Common myeloid progenitor, CD34-positive (primary cell): Measurements from ENCODE around the gene PYCARD.
A peak's percentile ranks its signal among the peaks of the same experiment; 100 is the strongest.

Experiments used
- CTCF ChIA-PET: fragments of 350-600 bp; sonication (Branson Sonifier 250); formaldehyde crosslinking; loops from one replicate; lab custom pipeline; 2021; ENCODE audit warnings: antibody characterized with exemption; lab: Charles Lee
- POLR2A ChIA-PET: fragments of 350-600 bp; sonication (Branson Sonifier 250); formaldehyde crosslinking; loops from one replicate; lab custom pipeline; 2021; ENCODE audit warnings: antibody characterized with exemption; lab: Charles Lee
- DNase-seq, 3 donors: peaks; one replicate each; pipeline versions ENCODE4 v3.0.0 to v3.0.0-alpha.2; 2013
- H3K27ac ChIP-seq, 2 experiments: 1 replicate in 1 of 2; 2 replicates in 1 of 2; pipeline ENCODE4 v1.7.0; 2013; ENCODE audit warnings: inconsistent platforms in 2 of 2, low read length in 2 of 2, mild to moderate bottlenecking in 2 of 2, low read depth in 1 of 2, moderate library complexity in 1 of 2; ENCODE audit not compliant: severe bottlenecking in 2 of 2, insufficient read depth in 1 of 2, poor library complexity in 1 of 2
- H3K27me3 ChIP-seq, 5 experiments: replicated peaks in 2 of 5; 1 replicate in 3 of 5; 2 replicates in 2 of 5; pipeline versions ENCODE4 v1.6.1 to v1.7.0; 2013; ENCODE audit warnings: low read length in 4 of 5, mild to moderate bottlenecking in 2 of 5, moderate library complexity in 2 of 5, inconsistent platforms in 1 of 5; ENCODE audit not compliant: insufficient read depth in 5 of 5, control insufficient read depth in 4 of 5
- H3K36me3 ChIP-seq, 4 experiments: 1 replicate in 2 of 4; 2 replicates in 2 of 4; pipeline versions ENCODE4 v1.6.1 to v1.7.0; 2013; ENCODE audit warnings: low read length in 3 of 4, control low read depth in 1 of 4, mild to moderate bottlenecking in 1 of 4; ENCODE audit not compliant: control insufficient read depth in 4 of 4, insufficient read depth in 4 of 4
- H3K4me1 ChIP-seq, 4 experiments: 1 replicate in 3 of 4; 2 replicates in 1 of 4; pipeline versions ENCODE4 v1.6.1 to v1.7.1; 2013; ENCODE audit warnings: low read length in 3 of 4, mild to moderate bottlenecking in 3 of 4, control low read depth in 1 of 4, inconsistent platforms in 1 of 4, moderate library complexity in 1 of 4; ENCODE audit not compliant: control insufficient read depth in 4 of 4, insufficient read depth in 4 of 4; ENCODE audit errors: control extremely low read depth in 1 of 4
- H3K4me3 ChIP-seq, 7 experiments: 1 replicate in 4 of 7; 2 replicates in 3 of 7; pipeline versions ENCODE4 v1.5.1 to v1.7.0; 2013; ENCODE audit warnings: mild to moderate bottlenecking in 7 of 7, low read length in 6 of 7, moderate library complexity in 6 of 7, inconsistent platforms in 2 of 7, low read depth in 2 of 7, control low read depth in 1 of 7; ENCODE audit not compliant: insufficient read depth in 4 of 7, control insufficient read depth in 1 of 7; ENCODE audit errors: extremely low read depth in 1 of 7
- H3K9me3 ChIP-seq, 5 experiments: 1 replicate in 4 of 5; 2 replicates in 1 of 5; pipeline versions ENCODE4 v1.6.1 to v1.7.1; 2013; ENCODE audit warnings: low read length in 4 of 5, mild to moderate bottlenecking in 2 of 5, inconsistent platforms in 1 of 5, low read depth in 1 of 5, moderate library complexity in 1 of 5; ENCODE audit not compliant: control insufficient read depth in 4 of 5, insufficient read depth in 2 of 5; ENCODE audit errors: control extremely low read depth in 1 of 5
- WGBS: methylation state at CpG from one replicate; pipeline ENCODE4 v1.1.5; 2013; ENCODE audit not compliant: insufficient coverage; 5-methylcytosine and 5-hydroxymethylcytosine counted together

The PYCARD gene

DNA sequence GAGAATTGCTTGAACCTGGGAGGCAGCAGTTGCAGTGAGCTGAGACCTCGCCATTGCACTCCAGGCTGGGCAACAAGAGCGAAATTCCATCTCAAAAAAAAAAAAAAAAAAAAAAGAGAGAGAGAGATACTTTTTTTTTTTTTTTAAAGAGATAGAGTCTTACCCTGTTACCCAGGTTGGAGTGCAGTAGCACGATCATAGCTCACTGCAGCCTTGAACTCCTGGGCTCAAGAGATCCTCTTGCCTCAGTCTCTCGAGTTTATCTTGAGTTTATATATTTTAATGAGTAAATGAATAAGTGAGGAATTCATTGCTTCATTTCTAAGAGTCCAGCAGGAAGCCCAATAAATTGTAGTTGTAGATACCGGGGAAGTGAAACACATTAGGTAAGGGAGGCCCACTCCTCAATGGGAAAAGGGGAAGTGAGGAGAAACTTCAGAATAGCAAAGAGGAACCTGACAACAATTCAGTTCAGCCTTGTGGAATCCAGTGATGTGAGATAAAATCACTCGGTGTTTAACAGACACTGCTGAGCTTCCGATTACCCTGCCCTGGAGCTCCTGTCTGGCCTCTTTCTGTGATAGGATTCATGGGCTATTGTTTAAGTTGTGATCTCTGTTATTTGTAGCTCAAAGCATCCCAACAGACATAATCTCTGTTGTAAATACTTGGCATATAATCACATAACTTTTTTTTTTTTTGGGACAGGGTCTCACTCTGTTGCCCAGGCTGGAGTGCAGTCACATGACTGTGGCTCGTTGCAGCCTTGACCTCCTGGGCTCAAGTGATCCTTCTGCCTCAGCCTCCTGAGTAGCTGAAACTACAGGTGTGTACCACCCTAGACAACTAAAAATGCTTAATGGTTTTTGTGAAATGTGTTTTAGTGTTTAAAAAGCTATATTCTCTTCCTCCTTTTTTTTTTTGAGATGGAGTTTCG lies 41.4 kb upstream of the PYCARD start:
- Histone ChIP-seq H3K27ac (peak overlapping the region in 1 of 2 experiments; percentile 26), H3K36me3 (no peaks in the 10 kb centered on the region), H3K27me3 (no peaks in the 10 kb centered on the region), H3K4me3 (peak overlapping the region in 1 of 7 experiments; percentile 13), H3K9me3 (no peaks in the 10 kb centered on the region), H3K4me1 (peaks cover 5 to 17% (median 9%) of the 10 kb centered on the region in 4 experiments)
- ChIA-PET CTCF (interaction anchor here (0.6 to 1.7 kb wide), 13 partner anchors 9 to 239 kb away, joined by 3 to 9 read pairs (median 4); partner anchors contain the start of gene ITGAM), POLR2A (interaction anchor here (0.6 to 1.0 kb wide), 2 partner anchors 15 to 20 kb away, joined by 3 to 6 read pairs; no protein-coding TSS in a partner anchor)
- WGBS: 40% methylated on average over 2 of the region's 9 CpGs
- peak; percentile 75 to 90 (median 86) for DNase-seq

DNA sequence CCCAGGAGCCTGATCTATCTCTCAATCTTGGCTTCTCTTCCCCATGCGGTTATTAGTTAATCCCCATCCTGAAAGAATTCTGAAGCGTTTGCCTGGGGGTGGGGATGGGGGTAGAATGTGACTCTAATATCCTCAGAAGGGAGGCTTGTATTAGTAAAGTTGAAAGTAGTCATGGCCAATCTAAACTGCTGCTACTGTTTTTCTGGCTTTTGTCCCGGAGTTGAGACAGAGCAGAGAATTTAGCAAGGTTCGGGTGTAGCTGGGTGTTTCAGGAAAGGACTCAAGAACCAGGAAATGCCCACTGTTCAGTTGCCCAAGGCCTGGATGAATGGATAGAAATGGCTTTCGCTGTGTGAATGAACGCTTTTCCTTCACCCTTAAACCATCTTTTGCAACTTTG lies 39.6 kb upstream of the PYCARD start:
- CTCF ChIA-PET: no interaction called here
- Histone ChIP-seq H3K27ac (no peak overlapping the region), H3K36me3 (no peaks in the 10 kb centered on the region), H3K4me1 (peaks cover 5 to 17% (median 9%) of the 10 kb centered on the region in 4 experiments), H3K27me3 (no peaks in the 10 kb centered on the region), H3K9me3 (no peaks in the 10 kb centered on the region), H3K4me3 (no peak overlapping the region)
- DNase-seq: no peak
- POLR2A ChIA-PET: no interaction called here
- WGBS: 78% methylated on average over 6 of the region's 6 CpGs

DNA sequence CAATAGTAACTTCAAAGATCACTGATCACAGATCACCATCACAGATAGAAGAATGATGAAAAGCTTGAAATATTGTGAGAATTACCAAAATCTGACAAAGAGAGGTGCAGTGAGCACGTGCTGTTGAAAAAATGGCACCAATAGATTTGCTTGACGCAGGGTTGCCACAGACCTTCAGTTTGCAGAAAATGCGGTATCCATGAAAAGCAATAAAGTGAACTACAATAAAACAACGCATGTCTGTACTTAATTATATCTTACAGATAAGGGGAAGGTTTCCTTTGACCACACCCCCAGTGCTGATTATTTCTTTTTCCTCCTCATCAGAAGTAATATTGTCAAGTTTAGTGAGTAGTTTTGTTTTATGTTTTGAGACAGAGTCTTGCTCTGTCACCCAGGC lies 35.5 kb upstream of the PYCARD start:
- 100% methylated on average over 2 of the region's 4 CpGs for WGBS
- no peak overlapping the region for H3K4me3 ChIP-seq
- peaks cover 0 to 6% (median 0%) of the 10 kb centered on the region in 4 experiments for H3K4me1 ChIP-seq
- H3K27me3 ChIP-seq: no peaks in the 10 kb centered on the region
- no peaks in the 10 kb centered on the region for H3K36me3 ChIP-seq
- no peak overlapping the region for H3K27ac ChIP-seq
- DNase-seq: no peak
- CTCF ChIA-PET: no interaction called here
- POLR2A ChIA-PET: no interaction called here
- peaks cover 0 to 9% (median 7%) of the 10 kb centered on the region in 5 experiments for H3K9me3 ChIP-seq

DNA sequence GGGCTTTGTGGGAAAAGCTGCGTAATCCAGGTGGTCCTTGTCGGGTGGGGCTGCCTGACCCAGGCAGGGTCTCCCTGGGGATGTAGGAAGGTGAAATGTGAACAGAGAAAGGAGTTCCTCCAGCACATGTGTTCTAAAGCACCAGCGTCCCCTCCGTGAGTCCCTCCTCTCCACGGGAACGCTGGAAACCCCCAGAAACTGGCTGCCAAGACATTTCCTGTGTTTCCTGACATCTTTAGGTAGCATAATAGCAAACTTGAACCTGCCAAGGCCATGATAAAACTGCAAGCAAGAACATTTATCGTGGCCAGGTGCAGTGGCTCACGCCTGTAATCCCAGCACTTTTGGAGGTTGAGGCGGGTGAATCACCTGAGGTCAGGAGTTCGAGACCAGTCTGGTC lies 26.9 kb upstream of the PYCARD start:
- Histone ChIP-seq H3K4me3 (no peak overlapping the region), H3K4me1 (peaks cover 0 to 6% (median 5%) of the 10 kb centered on the region in 4 experiments), H3K27me3 (no peaks in the 10 kb centered on the region), H3K27ac (peak overlapping the region in 1 of 2 experiments; percentile 58), H3K9me3 (peaks cover 0 to 3% (median 1%) of the 10 kb centered on the region in 5 experiments), H3K36me3 (no peaks in the 10 kb centered on the region)
- POLR2A ChIA-PET: no interaction called here
- CTCF ChIA-PET: interaction anchor here (1.3 to 1.5 kb wide), 2 partner anchors 13 to 27 kb away, joined by 5 to 6 read pairs; partner anchors contain the start of genes PYCARD and PYDC1
- 43% methylated on average over 9 of the region's 10 CpGs for WGBS
- DNase-seq: peak in 2 of 3 donors; percentile 68 to 71

DNA sequence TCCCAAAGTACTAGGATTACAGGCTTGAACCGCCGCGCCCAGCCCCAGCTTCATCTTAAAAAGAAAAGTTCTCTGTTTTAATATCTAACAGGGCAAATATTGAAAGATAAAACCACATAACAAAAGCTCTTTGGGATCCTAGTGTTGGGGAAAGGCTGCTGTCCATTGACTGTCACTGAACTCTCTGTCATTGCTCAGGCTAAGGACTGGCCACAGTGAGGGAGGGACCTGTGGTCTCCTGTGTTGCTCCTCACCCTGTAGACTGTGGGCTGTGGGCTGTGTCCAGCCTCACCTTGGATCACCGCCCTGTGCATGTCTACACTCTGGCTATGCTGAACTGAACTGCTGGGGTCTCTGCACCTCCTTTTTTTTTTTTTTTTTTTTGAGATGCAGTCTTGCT lies 25.6 kb upstream of the PYCARD start:
- Histone ChIP-seq H3K36me3 (no peaks in the 10 kb centered on the region), H3K27ac (no peak overlapping the region), H3K27me3 (no peaks in the 10 kb centered on the region), H3K4me3 (no peak overlapping the region), H3K9me3 (no peaks in the 10 kb centered on the region), H3K4me1 (peaks cover 0 to 6% (median 5%) of the 10 kb centered on the region in 4 experiments)
- 100% methylated on average over 3 of the region's 4 CpGs for WGBS
- DNase-seq: no peak
- ChIA-PET POLR2A (no interaction called here), CTCF (interaction anchor here (1.4 to 2.2 kb wide), 3 partner anchors 8 to 31 kb away, joined by 3 to 12 read pairs (median 4); partner anchors contain the start of gene PYDC1)

DNA sequence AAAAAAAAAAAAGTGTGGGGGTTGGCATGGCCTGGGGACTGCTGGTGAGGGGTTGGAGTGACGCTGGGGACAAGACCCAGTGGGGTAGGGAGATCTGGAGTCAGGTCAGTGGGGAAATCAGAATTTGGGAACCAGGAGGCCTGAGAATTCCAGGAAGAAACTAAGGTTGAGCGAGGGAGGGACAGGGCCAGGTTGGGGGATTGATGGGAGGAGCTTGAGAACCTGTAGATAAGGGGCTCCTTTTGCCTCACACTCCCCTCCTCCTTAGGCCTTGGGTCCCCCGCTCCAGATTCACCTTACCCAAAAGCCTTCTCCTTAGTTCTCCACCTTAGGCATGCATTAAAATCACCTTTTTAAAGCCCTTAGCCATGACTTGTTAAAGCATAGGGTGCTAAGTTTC lies 22.6 kb upstream of the PYCARD start:
- no peaks in the 10 kb centered on the region for H3K9me3 ChIP-seq
- ChIA-PET CTCF (no interaction called here), POLR2A (interaction anchor here (0.6 kb wide), 1 partner anchor 25 kb away, joined by 3 read pairs; no protein-coding TSS in a partner anchor)
- 90% methylated on average over 2 of the region's 3 CpGs for WGBS
- no peaks in the 10 kb centered on the region for H3K36me3 ChIP-seq
- DNase-seq: no peak
- peaks cover 0 to 11% (median 7%) of the 10 kb centered on the region in 4 experiments for H3K4me1 ChIP-seq
- no peaks in the 10 kb centered on the region for H3K27me3 ChIP-seq
- H3K4me3 ChIP-seq: no peak overlapping the region
- H3K27ac ChIP-seq: no peak overlapping the region
